HEK293 (cell line): ENCODE results near the gene FSHR.

Experiments used
- CTCF ChIA-PET: fragments of 350-600 bp; formaldehyde crosslinking; extraction: SDS; loops from one replicate; lab custom pipeline; 2021; ENCODE audit warnings: antibody characterized with exemption; lab: Yijun Ruan, JAX
- POLR2A ChIA-PET: fragments of 300-600 bp; formaldehyde crosslinking; extraction: SDS; loops from one replicate; lab custom pipeline; 2020; ENCODE audit warnings: antibody characterized with exemption, inconsistent platforms; lab: Yijun Ruan, JAX
- H3K27ac ChIP-seq: fragments of 200-500 bp; sonication (Bioruptor generic); 2 replicates; pipeline ENCODE4 v1.5.1; 2014; ENCODE audit warnings: low read depth, low read length, control low read depth, inconsistent platforms; ENCODE audit errors: extremely low read depth
- H3K36me3 ChIP-seq, 2 experiments: fragments of 200-500 bp in 1 of 2; sonication (Bioruptor generic) in 1 of 2; 1 replicate in 1 of 2; 2 replicates in 1 of 2; pipeline ENCODE4 v1.5.1; 2014 to 2017; ENCODE audit warnings: inconsistent platforms in 2 of 2, low read length in 2 of 2; ENCODE audit not compliant: control insufficient read depth in 2 of 2, insufficient read depth in 1 of 2
- H3K4me1 ChIP-seq: fragments of 200-500 bp; sonication (Bioruptor generic); 2 replicates; pipeline ENCODE4 v1.5.1; 2014; ENCODE audit warnings: mild to moderate bottlenecking, low read length, inconsistent platforms; ENCODE audit not compliant: control insufficient read depth, insufficient read depth
- H3K4me3 ChIP-seq: 2 replicates; pipeline ENCODE4 v1.5.1; 2011; ENCODE audit warnings: low read depth, mild to moderate bottlenecking, control low read depth, low read length, moderate library complexity
- H3K9me3 ChIP-seq: fragments of 200-500 bp; sonication (Bioruptor generic); 2 replicates; pipeline ENCODE4 v1.5.1; 2014; ENCODE audit warnings: low read depth, low read length, inconsistent platforms; ENCODE audit not compliant: control insufficient read depth, insufficient read depth
- EGR2 ChIP-seq: fragments of 450-650 bp; formaldehyde crosslinking; IDR thresholded peaks from 2 replicates; pipeline ENCODE4 v1.5.1; 2016; ENCODE audit warnings: low read depth, missing biosample characterization, missing genetic modification characterization
- PATZ1 ChIP-seq: fragments of 450-650 bp; formaldehyde crosslinking; IDR thresholded peaks from 2 replicates; pipeline ENCODE4 v1.5.1; 2016; ENCODE audit warnings: missing biosample characterization, missing genetic modification characterization
- PRDM6 ChIP-seq: fragments of 450-650 bp; formaldehyde crosslinking; IDR thresholded peaks from 2 replicates; pipeline ENCODE4 v1.5.1; 2017; ENCODE audit warnings: missing biosample characterization, missing genetic modification characterization
- TCF7L2 ChIP-seq: IDR thresholded peaks from 2 replicates; pipeline ENCODE4 v1.6.1; 2011; ENCODE audit warnings: low read depth, mild to moderate bottlenecking, inconsistent platforms, low read length, moderate library complexity, borderline replicate concordance
- WT1 ChIP-seq: fragments of 450-650 bp; formaldehyde crosslinking; IDR thresholded peaks from 2 replicates; pipeline ENCODE4 v1.5.1; 2016; ENCODE audit warnings: missing biosample characterization, missing genetic modification characterization
- ZBTB11 ChIP-seq: fragments of 450-650 bp; formaldehyde crosslinking; conservative IDR thresholded peaks from 2 replicates; pipeline ENCODE4 v1.5.1; 2016; ENCODE audit warnings: low read depth, missing biosample characterization, missing genetic modification characterization
- ZBTB20 ChIP-seq: fragments of 450-650 bp; formaldehyde crosslinking; IDR thresholded peaks from 2 replicates; pipeline ENCODE4 v1.5.1; 2016; ENCODE audit warnings: missing biosample characterization, missing genetic modification characterization
- ZIC2 ChIP-seq: fragments of 450-650 bp; formaldehyde crosslinking; IDR thresholded peaks from 2 replicates; pipeline ENCODE4 v1.5.1; 2016; ENCODE audit warnings: missing biosample characterization, missing genetic modification characterization
- ZNF174 ChIP-seq: fragments of 450-650 bp; formaldehyde crosslinking; IDR thresholded peaks from 2 replicates; pipeline ENCODE4 v1.5.0; 2017; ENCODE audit warnings: missing biosample characterization, mild to moderate bottlenecking, missing genetic modification characterization
- ZNF302 ChIP-seq: fragments of 450-650 bp; formaldehyde crosslinking; IDR thresholded peaks from 2 replicates; pipeline ENCODE4 v1.5.1; 2016; ENCODE audit warnings: missing biosample characterization, missing genetic modification characterization, low read depth
- ZNF324 ChIP-seq: fragments of 450-650 bp; formaldehyde crosslinking; IDR thresholded peaks from 2 replicates; pipeline ENCODE4 v1.5.1; 2016; ENCODE audit warnings: missing biosample characterization, missing genetic modification characterization
- ZNF341 ChIP-seq: fragments of 450-650 bp; formaldehyde crosslinking; IDR thresholded peaks from 2 replicates; pipeline ENCODE4; 2016; ENCODE audit warnings: low read depth, missing biosample characterization, missing genetic modification characterization
- ZNF433 ChIP-seq: fragments of 450-650 bp; formaldehyde crosslinking; IDR thresholded peaks from 2 replicates; pipeline ENCODE4 v1.5.1; 2016; ENCODE audit warnings: missing biosample characterization, missing genetic modification characterization, low read depth
- ZNF530 ChIP-seq: fragments of 450-650 bp; formaldehyde crosslinking; IDR thresholded peaks from 2 replicates; pipeline ENCODE4 v1.5.1; 2016; ENCODE audit warnings: low read depth, missing biosample characterization, missing genetic modification characterization
- ZNF555 ChIP-seq: fragments of 450-650 bp; formaldehyde crosslinking; conservative IDR thresholded peaks from 2 replicates; pipeline ENCODE4 v1.5.1; 2017; ENCODE audit warnings: missing biosample characterization, mild to moderate bottlenecking, missing genetic modification characterization, inconsistent platforms
- ZNF645 ChIP-seq: fragments of 450-650 bp; formaldehyde crosslinking; IDR thresholded peaks from 2 replicates; pipeline ENCODE4; 2016; ENCODE audit warnings: missing biosample characterization, missing genetic modification characterization
- ZNF701 ChIP-seq: fragments of 450-650 bp; formaldehyde crosslinking; IDR thresholded peaks from 2 replicates; pipeline ENCODE4 v1.5.1; 2016; ENCODE audit warnings: missing biosample characterization, missing genetic modification characterization
- ZNF707 ChIP-seq: fragments of 450-650 bp; formaldehyde crosslinking; IDR thresholded peaks from 2 replicates; pipeline ENCODE4 v1.5.1; 2016; ENCODE audit warnings: missing biosample characterization, missing genetic modification characterization

FSHR gene

GRCh38 chr2:49045083-49045482 is 109.2 kb downstream of the FSHR start:
- ChIA-PET CTCF (interaction anchor here (0.6 kb wide), 1 partner anchor 138 kb away, joined by 3 read pairs; no protein-coding TSS in a partner anchor), POLR2A (no interaction called here)
- no peak overlapping the region for H3K27ac ChIP-seq
- H3K9me3 ChIP-seq, result no peaks in the 10 kb centered on the region
- TF ChIP-seq ZNF530 (tag by site-specific recombination) (no peak), ZNF341 (no peak), ZNF707 (tag by site-specific recombination) (no peak), ZBTB20 (tag by site-specific recombination) (no peak), ZNF433 (tag by site-specific recombination) (no peak), ZBTB11 (no peak), PATZ1 (tag by site-specific recombination) (no peak), ZIC2 (no peak)
- H3K4me3 ChIP-seq, result no peak overlapping the region
- no peaks in the 10 kb centered on the region for H3K4me1 ChIP-seq
- H3K36me3 ChIP-seq, result no peaks in the 10 kb centered on the region

GRCh38 chr2:49044350-49045079 is 109.8 kb downstream of the FSHR start:
- no peaks in the 10 kb centered on the region for H3K36me3 ChIP-seq
- no peaks in the 10 kb centered on the region for H3K4me1 ChIP-seq
- H3K4me3 ChIP-seq, result no peak overlapping the region
- no peaks in the 10 kb centered on the region for H3K9me3 ChIP-seq
- POLR2A ChIA-PET, result no interaction called here
- CTCF ChIA-PET, result interaction anchor here (0.6 kb wide), 1 partner anchor 138 kb away, joined by 3 read pairs; no protein-coding TSS in a partner anchor
- TF ChIP-seq WT1 (tag by site-specific recombination), result no peak
- no peak for TF ChIP-seq ZNF555 (tag by site-specific recombination)
- no peak for TF ChIP-seq TCF7L2
- TF ChIP-seq EGR2 (tag by site-specific recombination), result no peak
- TF ChIP-seq PRDM6 (tag by site-specific recombination), result no peak
- TF ChIP-seq ZNF302, result no peak
- no peak for TF ChIP-seq ZNF645 (tag by site-specific recombination)
- no peak for TF ChIP-seq ZNF701 (tag by site-specific recombination)
- no peak for TF ChIP-seq ZNF174 (tag by site-specific recombination)
- no peak for TF ChIP-seq ZNF324 (tag by site-specific recombination)
- H3K27ac ChIP-seq, result no peak overlapping the region
